Panc1 (cell line): ENCODE data around the gene STRIP1.

Source experiments
- POLR2AphosphoS5 ChIP-seq: IDR thresholded peaks from 2 replicates; pipeline ENCODE4 v1.6.1; 2012; ENCODE audit warnings: mild to moderate bottlenecking, low read depth, low read length, moderate library complexity
- SIN3A ChIP-seq: IDR thresholded peaks from 2 replicates; pipeline ENCODE4 v1.6.1; 2012; ENCODE audit warnings: low read depth, mild to moderate bottlenecking, low read length, moderate library complexity, borderline replicate concordance; ENCODE audit not compliant: insufficient read depth
- TCF7L2 ChIP-seq: IDR thresholded peaks from 2 replicates; pipeline ENCODE4 v1.6.1; 2011; ENCODE audit warnings: mild to moderate bottlenecking, low read depth, low read length, inconsistent platforms
- TF ChIP-seq, protein P1 (sequence below): fragments of 450-650 bp; IDR thresholded peaks from 2 replicates; pipeline ENCODE4 v1.5.1; 2017; ENCODE audit warnings: mild to moderate bottlenecking
- TF ChIP-seq, protein P2 (sequence below), 2 experiments: IDR thresholded peaks; 2 replicates each; pipeline ENCODE4 v1.6.1; 2011 to 2012; ENCODE audit warnings: low read depth in 2 of 2, control low read depth in 1 of 2, low read length in 1 of 2, mild to moderate bottlenecking in 1 of 2, moderate library complexity in 1 of 2; ENCODE audit not compliant: insufficient read depth in 1 of 2

DNA sequence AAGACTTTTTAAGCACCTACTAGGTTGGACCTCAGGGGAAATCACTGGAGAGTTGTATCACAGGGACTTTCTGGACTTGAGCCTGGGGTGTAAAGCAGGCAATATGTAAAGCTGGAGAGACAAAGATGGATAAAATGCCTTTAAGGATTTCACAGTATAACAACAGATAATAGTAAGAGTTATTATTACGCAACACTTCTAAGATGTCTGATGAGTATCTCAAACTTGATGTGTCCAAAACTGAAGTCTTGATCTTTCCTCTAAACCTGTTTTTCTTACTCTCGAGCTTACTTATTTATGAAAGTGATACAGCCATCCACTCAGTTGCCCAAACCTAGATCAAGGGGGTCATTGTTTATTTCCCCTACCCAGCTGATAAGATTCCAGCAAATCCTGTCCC is 2.1 kb upstream of the STRIP1 start:
- TF ChIP-seq, protein P1, sequence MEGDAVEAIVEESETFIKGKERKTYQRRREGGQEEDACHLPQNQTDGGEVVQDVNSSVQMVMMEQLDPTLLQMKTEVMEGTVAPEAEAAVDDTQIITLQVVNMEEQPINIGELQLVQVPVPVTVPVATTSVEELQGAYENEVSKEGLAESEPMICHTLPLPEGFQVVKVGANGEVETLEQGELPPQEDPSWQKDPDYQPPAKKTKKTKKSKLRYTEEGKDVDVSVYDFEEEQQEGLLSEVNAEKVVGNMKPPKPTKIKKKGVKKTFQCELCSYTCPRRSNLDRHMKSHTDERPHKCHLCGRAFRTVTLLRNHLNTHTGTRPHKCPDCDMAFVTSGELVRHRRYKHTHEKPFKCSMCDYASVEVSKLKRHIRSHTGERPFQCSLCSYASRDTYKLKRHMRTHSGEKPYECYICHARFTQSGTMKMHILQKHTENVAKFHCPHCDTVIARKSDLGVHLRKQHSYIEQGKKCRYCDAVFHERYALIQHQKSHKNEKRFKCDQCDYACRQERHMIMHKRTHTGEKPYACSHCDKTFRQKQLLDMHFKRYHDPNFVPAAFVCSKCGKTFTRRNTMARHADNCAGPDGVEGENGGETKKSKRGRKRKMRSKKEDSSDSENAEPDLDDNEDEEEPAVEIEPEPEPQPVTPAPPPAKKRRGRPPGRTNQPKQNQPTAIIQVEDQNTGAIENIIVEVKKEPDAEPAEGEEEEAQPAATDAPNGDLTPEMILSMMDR = no peak
- no peak for TF ChIP-seq POLR2AphosphoS5
- no peak for TF ChIP-seq SIN3A
- TF ChIP-seq, protein P2, sequence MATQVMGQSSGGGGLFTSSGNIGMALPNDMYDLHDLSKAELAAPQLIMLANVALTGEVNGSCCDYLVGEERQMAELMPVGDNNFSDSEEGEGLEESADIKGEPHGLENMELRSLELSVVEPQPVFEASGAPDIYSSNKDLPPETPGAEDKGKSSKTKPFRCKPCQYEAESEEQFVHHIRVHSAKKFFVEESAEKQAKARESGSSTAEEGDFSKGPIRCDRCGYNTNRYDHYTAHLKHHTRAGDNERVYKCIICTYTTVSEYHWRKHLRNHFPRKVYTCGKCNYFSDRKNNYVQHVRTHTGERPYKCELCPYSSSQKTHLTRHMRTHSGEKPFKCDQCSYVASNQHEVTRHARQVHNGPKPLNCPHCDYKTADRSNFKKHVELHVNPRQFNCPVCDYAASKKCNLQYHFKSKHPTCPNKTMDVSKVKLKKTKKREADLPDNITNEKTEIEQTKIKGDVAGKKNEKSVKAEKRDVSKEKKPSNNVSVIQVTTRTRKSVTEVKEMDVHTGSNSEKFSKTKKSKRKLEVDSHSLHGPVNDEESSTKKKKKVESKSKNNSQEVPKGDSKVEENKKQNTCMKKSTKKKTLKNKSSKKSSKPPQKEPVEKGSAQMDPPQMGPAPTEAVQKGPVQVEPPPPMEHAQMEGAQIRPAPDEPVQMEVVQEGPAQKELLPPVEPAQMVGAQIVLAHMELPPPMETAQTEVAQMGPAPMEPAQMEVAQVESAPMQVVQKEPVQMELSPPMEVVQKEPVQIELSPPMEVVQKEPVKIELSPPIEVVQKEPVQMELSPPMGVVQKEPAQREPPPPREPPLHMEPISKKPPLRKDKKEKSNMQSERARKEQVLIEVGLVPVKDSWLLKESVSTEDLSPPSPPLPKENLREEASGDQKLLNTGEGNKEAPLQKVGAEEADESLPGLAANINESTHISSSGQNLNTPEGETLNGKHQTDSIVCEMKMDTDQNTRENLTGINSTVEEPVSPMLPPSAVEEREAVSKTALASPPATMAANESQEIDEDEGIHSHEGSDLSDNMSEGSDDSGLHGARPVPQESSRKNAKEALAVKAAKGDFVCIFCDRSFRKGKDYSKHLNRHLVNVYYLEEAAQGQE (IDR thresholded peaks at IDR 0.05; ENCODE audit: insufficient read depth in 1 of 2, low read depth in 2 of 2, low read length in 1 of 2) = no peak
- no peak for TF ChIP-seq TCF7L2
